Measurements from ENCODE around the gene VASH1.

The VASH1 gene

DNA sequence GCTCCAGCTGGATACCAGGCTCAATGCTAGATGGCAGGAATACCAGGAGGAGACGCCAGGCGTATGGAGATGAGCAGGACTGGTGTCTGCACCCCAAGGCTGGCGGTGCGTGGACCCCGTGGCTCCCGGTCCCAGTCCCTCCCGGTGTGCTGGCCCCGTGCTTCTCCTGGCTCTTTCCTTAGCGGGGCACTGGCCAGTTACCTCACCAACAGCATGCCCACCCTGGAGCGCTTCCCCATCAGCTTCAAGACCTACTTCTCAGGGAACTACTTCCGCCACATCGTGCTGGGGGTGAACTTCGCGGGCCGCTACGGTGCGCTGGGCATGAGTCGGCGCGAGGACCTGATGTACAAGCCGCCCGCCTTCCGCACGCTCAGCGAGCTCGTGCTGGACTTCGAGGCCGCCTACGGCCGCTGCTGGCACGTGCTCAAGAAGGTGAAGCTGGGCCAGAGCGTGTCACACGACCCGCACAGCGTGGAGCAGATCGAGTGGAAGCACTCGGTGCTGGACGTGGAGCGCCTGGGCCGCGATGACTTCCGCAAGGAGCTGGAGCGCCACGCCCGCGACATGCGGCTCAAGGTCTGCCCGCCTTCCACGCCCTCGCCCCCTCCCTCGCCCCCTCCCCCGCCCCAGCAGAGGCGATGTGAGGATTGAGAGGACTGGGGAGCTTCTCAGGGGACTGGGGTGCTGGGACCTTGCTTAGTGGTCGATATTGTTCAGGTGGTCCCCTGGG lies 14.6 kb downstream of the VASH1 start:
- Histone ChIP-seq H3K36me3 (replicated peaks; ENCODE audit: insufficient read depth, low read length) (no peaks in the 10 kb centered on the region), H3F3A (ENCODE audit: insufficient read depth, low read length) (no peaks in the 10 kb centered on the region), H3K27me3 (replicated peaks; ENCODE audit: insufficient read depth, low read length) (no peaks in the 10 kb centered on the region), H3K4me1 (ENCODE audit: low read length) (no peaks in the 10 kb centered on the region), H4K20me1 (ENCODE audit: insufficient read depth, low read length) (no peaks in the 10 kb centered on the region), H3K9me3 (replicated peaks; ENCODE audit: insufficient read depth, low read length) (no peaks in the 10 kb centered on the region), H3K27ac (ENCODE audit: low read length) (no peak overlapping the region), H3K79me2 (ENCODE audit: low read length) (no peaks in the 10 kb centered on the region), H3K4me2 (ENCODE audit: low read depth, low read length) (no peak overlapping the region), H3K9me2 (replicated peaks; ENCODE audit: insufficient read depth, low read length) (no peaks in the 10 kb centered on the region), H2AFZ (ENCODE audit: low read length) (no peak overlapping the region), H3K4me3 (ENCODE audit: low read length) (no peak overlapping the region), H3K9ac (ENCODE audit: low read length) (no peak overlapping the region)
- TF ChIP-seq EZH2 (optimal IDR thresholded peaks at IDR 0.05; ENCODE audit: low read depth, low read length) (no peak), CTCF (IDR thresholded peaks at IDR 0.05; ENCODE audit: low read length) (no peak), EZH2phosphoT487 (IDR thresholded peaks at IDR 0.05; ENCODE audit: low read length) (no peak)
- DNase-seq, result no peak

- Histone ChIP-seq H4K20me1 (ENCODE audit: insufficient read depth, low read length) (no peaks in the 10 kb centered on the region), H2AFZ (ENCODE audit: low read length) (no peak overlapping the region), H3K27ac (ENCODE audit: low read length) (no peak overlapping the region), H3K9me2 (replicated peaks; ENCODE audit: insufficient read depth, low read length) (no peaks in the 10 kb centered on the region), H3K27me3 (replicated peaks; ENCODE audit: insufficient read depth, low read length) (no peaks in the 10 kb centered on the region), H3K36me3 (replicated peaks; ENCODE audit: insufficient read depth, low read length) (no peaks in the 10 kb centered on the region), H3K4me2 (ENCODE audit: low read depth, low read length) (no peak overlapping the region), H3K9me3 (replicated peaks; ENCODE audit: insufficient read depth, low read length) (no peaks in the 10 kb centered on the region), H3K4me3 (ENCODE audit: low read length) (no peak overlapping the region), H3K9ac (ENCODE audit: low read length) (no peak overlapping the region), H3F3A (ENCODE audit: insufficient read depth, low read length) (no peaks in the 10 kb centered on the region), H3K79me2 (ENCODE audit: low read length) (no peaks in the 10 kb centered on the region), H3K4me1 (ENCODE audit: low read length) (no peaks in the 10 kb centered on the region)
- TF ChIP-seq CTCF (IDR thresholded peaks at IDR 0.05; ENCODE audit: low read length) (no peak), EZH2phosphoT487 (IDR thresholded peaks at IDR 0.05; ENCODE audit: low read length) (no peak), EZH2 (optimal IDR thresholded peaks at IDR 0.05; ENCODE audit: low read depth, low read length) (no peak)
- no peak for DNase-seq
These were observed 15.4 kb downstream of the VASH1 start for GRCh38 chr14:76776428-76777251.

DNA sequence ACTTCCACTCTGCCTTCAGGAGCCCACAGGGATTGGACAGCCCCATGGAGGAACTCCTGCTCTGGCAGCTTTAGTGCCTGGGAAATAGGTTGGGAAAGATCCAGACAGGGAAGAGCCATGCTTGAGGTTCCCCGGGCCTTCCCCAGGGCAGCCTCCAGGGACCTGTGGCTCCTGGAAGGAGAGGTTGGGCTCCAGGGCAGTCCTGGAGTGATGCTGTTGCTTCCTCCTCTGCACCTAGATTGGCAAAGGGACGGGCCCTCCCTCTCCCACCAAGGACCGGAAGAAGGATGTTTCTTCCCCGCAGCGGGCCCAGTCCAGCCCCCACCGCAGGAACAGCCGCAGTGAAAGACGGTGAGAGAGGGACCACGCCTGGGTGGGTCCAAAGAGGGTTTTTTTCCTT lies 16.5 kb downstream of the VASH1 start:
- H3K4me1 ChIP-seq (ENCODE audit: low read length), result no peaks in the 10 kb centered on the region
- H2AFZ ChIP-seq (ENCODE audit: low read length), result no peak overlapping the region
- DNase-seq, result no peak
- no peaks in the 10 kb centered on the region for H3K36me3 ChIP-seq (replicated peaks; ENCODE audit: insufficient read depth, low read length)
- no peak for TF ChIP-seq EZH2phosphoT487 (IDR thresholded peaks at IDR 0.05; ENCODE audit: low read length)
- TF ChIP-seq CTCF (IDR thresholded peaks at IDR 0.05; ENCODE audit: low read length), result no peak
- TF ChIP-seq EZH2 (optimal IDR thresholded peaks at IDR 0.05; ENCODE audit: low read depth, low read length), result no peak
- no peak overlapping the region for H3K27ac ChIP-seq (ENCODE audit: low read length)
- no peak overlapping the region for H3K4me3 ChIP-seq (ENCODE audit: low read length)
- no peaks in the 10 kb centered on the region for H3F3A ChIP-seq (ENCODE audit: insufficient read depth, low read length)
- no peak overlapping the region for H3K4me2 ChIP-seq (ENCODE audit: low read depth, low read length)
- no peaks in the 10 kb centered on the region for H4K20me1 ChIP-seq (ENCODE audit: insufficient read depth, low read length)
- no peaks in the 10 kb centered on the region for H3K9me2 ChIP-seq (replicated peaks; ENCODE audit: insufficient read depth, low read length)
- H3K27me3 ChIP-seq (replicated peaks; ENCODE audit: insufficient read depth, low read length), result no peaks in the 10 kb centered on the region
- H3K79me2 ChIP-seq (ENCODE audit: low read length), result no peaks in the 10 kb centered on the region
- no peak overlapping the region for H3K9ac ChIP-seq (ENCODE audit: low read length)
- no peaks in the 10 kb centered on the region for H3K9me3 ChIP-seq (replicated peaks; ENCODE audit: insufficient read depth, low read length)

Measured in MM.1S (cell line).